GM04504 (cell line): ENCODE measurements around the gene RNLS.
"Not testable (repeated sequence)": the region's sequence is repeated elsewhere in the genome, so short reads cannot be mapped to it uniquely, and the experiment has no call there.

ENCODE experiments used
- DNase-seq: peaks from one replicate; pipeline ENCODE4 v3.0.0-alpha.2; 2012; ENCODE audit warnings: low read depth

Gene RNLS

DNA sequence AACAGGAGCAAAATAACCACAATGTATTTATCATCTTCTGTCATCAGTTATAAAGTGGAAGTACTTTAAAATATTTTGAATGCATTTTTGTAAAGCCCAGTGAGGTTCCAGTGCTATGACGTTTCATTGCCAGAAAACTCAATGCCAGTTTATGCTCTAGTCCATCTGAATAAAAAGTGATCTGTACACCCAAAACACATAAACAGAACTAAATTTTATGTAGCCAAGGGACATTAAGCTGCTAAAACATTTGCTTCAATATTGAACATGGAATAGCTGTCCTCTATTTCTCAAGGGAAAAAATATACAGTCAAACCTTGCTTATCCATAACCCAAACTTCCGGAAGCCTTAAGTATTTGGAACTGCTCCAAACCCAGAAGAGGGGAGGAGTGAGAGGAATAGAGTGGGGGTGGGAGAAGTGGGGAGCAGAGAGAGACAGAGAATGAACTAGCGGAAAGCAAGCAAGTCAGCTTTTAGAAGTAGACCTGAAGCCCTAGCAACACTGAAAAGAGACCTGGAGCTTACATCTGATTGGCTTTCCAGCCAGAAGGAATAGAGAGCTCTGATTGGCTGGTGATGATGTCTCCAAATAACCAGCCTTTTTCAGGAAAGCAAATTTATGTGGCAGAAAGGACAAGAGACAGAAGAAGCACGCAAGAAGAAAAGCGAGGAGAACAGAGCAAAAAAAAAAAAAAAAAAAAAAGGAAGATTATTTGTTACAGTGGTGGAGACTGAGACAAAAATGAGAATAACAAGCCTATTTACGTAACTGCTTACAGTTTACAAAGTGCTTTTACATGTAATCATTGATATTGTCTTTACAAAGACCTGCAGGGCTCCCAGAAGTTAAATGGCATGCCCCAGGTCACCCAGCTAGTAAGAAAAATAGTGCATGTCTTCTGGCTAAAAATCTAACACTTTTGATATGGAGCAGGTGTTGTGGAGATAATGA is 196.0 kb downstream of the RNLS start:
- DNase-seq, result peak; percentile 35

DNA sequence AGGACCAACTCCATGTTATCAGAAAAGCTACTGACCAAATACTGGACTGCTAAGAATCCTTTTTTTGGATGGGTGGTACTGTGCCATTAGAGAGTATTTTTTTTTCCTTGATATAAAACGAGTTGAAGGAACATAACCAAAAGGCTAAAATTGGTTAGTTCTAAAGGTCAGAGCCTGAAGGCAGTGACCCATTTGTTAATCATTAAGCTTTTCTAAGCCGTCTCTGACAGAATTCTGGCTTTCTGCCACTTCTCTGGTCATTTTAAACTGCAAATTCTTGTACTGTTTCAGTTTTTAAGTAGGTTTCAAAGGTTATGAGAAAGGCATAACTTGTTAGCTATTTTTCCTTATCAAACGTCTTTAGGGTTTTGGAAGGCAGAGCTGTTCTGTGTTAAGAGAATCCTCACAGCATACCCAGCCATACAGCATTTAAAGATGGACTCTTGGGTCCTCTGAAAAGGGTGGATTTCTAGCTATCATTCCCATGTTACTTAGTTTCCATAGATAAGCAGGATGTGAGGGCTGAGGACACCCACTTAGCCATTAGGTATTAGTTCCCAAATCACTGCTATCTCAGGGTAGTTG is 196.8 kb downstream of the RNLS start:
- no peak for DNase-seq

DNA sequence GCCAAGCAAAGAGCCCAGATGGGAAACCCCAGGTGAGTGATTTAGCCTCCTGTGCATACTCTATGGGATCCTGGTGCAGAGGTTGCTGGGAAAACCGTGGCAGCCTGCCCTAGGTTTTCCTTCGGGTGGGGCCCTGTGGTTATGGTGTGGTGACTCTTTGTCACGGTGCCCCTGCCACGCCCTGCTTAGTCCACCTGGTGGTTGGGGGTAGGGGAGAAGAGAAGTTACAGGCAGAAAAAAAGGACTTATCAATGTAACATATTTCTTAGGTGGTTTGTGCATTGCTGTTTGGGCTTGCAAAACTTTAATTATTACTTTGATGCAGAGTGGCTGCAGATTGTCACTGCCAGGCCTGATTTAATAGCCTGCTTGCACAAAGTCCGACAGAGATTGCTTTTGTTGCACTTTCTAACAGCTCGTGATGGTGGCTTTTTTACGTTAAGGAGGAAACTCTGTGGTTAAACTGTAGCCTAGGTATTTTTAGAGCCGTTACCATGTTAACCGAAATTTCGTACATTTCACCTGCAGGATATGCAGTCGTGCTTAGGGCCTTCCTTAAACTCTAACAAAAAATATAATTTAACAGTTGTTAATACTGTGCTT is 197.4 kb downstream of the RNLS start:
- no peak for DNase-seq

DNA sequence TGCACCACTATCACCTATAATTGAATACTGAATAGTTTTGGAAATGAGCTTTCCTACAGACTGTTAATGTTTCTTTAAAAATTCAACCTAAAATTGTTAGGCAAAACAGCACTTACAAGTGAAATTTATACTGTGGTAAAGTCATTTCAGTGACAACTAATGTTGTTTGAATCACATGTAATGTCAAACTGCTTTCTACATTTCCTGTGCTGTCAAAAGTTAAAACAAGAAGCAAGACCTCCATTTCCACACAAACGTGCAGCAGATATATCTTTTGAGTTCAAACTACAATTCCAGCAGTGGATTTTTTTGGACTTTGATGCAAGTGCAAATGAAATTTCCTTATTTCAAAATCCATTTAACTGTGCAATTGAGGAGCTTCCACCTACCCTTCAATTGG is 199.8 kb downstream of the RNLS start:
- no peak for DNase-seq

DNA sequence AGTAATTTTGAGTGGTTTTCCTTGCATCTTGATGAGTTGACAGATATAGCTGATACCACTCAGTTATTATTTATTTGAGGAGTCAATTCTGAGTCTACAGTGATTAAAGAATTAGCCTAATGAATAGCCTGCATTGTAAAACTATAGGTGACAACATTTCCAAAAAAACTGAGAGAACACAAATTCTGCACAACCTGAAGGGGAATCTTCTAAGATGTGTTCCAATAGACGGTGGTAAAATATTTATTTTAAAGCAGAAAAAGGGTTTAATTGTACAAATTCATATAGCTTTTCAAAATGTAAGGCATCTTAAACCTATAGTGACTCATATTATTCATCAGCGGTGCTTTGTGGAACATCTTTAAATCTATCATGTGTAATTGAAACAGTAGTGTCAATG is 200.4 kb downstream of the RNLS start:
- DNase-seq, result no peak

DNA sequence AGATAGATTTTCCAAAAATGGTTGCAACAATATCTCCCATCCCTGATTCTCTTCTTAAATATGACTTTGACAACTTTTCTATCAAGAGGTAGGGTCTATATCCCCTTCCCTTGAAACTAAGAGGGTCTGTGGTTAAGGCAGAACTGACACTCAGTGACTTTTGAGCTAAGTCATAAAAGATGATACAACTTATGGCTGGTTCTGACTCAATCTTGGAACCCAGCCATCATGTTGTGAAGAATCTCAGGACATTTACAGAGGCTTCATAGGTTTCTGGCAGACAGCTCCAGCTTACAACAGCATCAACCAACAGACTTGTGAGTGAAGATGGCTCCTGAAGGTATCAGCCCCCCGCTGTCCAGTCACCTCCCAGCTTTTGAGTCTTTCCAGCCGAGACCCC is 203.5 kb downstream of the RNLS start:
- peak; percentile 54 for DNase-seq

DNA sequence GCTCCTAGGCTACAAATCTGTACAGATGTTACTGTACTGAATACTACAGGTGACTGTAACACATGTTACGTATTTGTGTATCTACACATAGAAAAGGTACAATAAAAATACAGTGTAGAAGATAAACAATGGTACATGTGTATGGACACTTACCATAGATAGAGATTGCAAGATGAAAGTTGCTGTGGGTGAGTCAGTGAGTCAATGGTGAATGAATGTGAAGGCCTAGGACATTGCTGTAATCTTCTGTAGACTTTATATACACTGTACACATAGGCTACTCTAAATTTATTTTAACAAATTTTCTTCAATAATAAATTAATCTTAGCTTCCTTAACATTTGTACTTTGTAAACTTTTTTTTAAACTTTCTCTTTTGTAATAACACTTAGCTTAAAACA is 205.6 kb downstream of the RNLS start:
- DNase-seq, result no peak

DNA sequence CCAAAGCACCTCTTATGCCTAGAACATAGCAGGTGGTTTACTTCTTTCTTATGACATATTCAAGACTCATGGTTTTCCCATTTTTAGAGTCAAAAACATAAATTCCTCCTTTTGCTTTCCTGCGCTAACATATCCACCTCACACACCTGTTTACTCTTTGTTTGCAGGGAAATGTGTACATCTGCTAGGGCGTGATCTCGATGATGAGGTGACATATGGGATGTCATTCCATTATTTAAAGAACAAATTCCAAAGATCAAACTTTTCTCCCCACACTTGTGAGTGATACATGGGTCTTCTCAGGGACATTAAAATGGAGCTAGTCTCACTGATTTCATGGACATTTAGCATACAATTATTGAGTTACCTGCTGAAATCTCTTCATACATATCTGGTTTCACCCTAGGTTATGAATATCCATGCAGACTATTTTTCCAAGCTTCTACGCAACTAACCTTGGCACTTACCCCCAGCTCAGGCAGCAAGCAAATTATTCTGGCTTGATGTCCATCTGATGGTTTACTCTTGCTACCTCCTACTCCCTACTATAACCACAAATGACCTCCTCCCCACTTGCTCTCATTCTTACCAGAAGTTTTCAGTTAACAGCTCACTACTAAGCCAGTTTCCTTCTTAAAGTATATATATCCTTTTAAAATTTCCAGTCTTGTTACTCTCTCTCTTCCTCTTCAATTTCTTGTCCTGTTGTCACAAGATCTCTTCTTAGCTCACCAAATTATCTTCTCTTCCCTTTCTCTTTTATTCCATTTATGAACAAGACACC is 208.5 kb downstream of the RNLS start:
- DNase-seq, result no peak

DNA sequence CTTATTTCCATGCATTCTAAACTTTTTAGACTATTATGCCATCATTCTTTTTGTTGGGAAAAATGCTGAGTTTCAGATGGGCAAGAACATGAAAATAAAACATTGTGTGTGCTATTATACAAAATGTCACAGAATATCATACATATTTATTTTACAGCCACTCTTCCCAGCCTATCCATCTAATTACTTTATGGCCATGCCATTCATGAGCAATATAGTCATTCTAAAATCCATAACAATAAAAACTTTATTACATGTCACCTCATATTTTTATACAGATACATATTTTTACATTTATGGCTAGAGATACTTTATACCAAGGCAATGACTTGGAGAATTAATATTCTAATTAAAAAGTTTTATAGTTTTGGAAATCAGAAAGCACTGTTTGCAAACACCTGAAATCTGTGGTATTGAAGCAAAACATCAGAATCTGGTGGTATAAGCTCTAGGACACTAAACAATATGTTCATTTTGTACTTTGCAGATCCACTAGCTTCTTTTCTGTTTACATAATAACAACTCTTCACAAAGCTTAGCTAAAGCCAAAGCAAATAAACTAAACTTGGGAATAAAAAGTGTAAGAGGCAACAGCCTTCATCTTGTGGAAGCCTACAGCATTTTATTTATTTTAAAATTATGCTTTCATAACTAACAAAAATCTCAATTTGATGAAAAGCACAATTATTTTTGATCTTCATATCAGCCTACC is 210.1 kb downstream of the RNLS start:
- no peak for DNase-seq

DNA sequence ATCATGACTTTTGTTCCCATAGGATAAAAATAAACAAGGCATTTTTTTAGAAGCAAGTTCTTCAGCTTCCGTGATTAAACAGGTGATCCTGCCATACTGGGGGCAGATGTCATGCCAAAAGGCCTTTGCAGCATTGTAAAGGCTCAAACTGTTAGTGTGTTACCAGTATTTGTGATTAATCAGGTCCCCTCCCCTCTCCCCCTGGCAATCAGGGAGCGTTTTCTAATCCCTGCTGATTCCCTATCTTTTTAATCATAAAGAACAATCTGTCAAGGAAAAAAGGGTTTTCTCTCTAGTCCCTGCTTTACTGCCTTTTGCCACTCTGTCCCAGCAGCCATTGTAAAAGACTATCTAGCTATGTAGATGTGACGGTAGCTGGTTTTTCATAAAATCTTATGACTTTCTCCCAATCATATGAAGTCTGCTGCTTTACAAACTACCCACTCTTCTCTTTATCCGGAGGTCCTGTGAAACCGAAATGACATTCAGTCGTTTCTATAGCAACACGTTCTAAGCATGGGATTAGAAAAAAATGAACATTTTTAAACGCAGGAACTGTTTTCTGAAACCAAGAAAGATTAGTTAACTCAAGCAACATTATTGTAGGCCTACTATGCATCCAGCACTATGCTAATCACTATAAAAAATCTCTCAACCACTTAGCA is 210.9 kb downstream of the RNLS start:
- DNase-seq, result no peak

DNA sequence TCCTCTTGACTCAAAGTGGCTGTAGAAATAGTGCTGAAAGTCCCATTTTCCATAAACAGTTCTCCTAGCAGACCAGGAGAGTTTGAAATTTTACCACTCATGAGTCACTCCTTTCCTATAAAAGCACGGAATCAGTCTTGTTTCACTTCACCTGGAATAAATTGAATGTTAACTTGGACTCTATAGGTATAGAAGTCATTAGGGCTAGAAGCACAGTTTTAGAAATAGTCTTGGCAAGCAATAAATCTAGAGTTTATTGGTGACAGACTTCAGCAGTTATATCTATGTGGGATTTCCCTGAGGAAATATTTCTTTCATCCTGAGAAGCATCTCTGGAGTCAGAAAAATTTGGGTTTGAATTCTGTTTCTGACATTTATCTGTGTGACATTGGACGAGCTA is 212.4 kb downstream of the RNLS start:
- no peak for DNase-seq

DNA sequence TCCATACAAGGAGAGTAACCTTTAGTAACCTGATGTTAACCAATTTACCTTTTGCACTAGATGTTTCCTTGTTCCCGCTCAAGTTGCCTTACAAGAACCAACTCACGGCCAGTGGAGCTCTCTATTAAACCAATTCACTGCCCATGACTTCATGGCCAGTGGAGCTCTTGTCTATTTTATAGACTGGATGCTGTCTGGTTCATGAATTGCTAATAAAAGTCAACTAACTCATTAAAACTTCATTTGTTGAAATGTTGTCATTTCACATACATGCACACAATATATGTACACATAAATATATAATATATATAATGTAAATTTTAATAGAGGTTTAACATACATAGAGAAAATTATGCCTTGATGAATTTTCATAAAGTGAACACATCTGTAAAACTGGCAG is 216.3 kb downstream of the RNLS start:
- no peak for DNase-seq

DNA sequence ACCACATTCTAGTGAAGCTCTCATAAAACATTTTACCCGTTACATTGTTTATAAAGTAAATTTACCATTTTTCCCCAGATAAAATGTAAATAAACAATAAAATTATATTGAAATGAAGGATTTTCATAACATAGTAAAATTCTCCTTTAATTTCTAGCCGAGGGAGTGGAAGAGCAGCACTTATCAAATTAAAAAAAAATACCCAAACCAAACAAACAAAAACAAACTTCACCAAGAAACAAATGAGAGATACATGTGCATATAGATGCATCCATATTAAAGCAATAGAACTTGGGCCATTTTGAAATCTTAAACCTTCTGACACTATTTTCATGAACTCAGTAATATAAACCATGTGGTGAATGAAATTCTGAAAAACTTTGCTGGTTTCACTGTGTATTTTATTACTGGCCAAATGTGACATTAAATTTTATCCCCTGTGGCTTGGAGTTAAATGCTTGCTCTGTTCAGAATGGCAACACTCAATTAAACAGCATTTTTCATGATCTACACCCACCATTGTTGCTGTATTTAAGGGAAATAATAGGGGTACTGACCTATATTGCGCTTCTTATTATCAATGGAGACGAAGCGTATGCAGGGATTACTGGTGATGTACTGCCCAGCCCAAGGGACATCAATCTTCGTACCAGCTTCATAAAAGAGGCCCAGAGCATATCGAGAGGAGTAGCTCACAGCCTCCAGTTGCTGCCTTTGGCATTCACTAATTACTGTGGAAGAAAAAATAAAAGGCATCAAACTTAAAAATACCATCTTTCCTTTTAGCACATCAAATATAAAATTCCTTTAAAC is 220.9 kb downstream of the RNLS start:
- DNase-seq, result no peak

DNA sequence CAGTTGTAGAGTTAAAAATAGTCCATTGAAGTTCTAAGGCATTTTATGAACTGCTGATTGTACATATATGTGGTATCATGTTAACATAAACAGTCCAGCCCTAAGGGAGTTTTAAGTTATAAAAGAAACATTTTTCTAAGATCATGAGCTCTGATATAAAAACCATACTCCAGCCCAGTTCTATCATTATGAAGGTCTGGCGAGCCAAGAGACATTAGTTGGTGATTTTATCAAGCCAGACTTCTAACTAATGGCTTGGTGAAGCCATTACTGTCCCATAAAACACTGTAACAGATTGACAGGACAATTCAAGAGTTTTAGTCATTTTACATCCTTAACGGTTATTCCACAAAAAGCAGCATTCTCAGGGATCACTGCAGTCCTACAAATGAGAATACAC is 221.6 kb downstream of the RNLS start:
- DNase-seq, result no peak

DNA sequence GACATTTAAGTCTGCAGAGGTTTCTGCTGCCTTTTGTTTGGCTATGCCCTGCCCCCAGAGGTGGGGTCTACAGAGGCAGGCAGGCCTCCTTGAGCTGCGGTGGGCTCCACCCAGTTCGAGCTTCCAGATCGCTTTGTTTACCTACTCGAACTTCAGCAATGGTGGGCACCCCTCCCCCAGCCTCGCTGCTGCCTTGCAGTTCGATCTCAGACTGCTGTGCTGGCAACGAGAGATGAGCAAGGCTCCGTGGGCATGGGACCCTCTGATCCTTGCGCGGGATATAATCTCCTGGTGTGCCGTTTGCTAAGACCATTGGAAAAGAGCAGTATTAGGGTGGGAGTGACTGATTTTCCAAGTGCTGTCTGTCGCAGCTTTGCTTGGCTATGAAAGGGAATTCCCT is 227.4 kb downstream of the RNLS start:
- DNase-seq, result not testable (repeated sequence)

DNA sequence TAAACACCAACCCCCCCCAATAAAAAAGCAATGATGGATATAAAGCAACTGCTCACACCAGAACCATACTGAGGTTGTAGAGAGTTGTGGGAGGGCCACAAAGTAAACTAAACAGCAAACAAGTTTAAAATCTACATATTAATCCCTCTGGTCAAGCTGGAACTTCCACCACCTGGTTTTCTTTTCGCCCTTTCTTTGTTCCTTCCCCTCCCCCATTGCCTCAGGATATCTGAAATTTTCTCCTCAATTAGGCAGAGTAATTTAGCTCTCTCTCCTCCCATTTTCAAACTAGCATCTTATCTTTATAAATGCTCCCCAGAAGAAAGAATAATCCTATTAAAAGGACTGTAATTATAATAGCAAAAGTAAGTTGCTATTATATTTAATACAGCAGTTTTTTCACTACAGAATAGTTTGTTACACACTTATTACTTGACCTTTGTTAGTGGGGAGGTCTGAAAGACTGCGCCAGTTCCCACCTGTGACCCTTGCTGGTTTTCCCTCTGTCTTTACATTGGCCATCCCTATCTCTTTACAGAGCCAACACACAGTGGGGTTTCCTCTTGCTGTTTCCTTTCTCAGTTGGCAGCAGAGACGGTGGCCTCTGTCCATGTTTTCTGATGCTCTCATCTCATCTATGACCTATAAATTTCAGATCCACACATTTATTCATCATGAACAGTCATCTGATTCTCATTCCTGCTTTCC is 235.4 kb downstream of the RNLS start:
- DNase-seq, result no peak

DNA sequence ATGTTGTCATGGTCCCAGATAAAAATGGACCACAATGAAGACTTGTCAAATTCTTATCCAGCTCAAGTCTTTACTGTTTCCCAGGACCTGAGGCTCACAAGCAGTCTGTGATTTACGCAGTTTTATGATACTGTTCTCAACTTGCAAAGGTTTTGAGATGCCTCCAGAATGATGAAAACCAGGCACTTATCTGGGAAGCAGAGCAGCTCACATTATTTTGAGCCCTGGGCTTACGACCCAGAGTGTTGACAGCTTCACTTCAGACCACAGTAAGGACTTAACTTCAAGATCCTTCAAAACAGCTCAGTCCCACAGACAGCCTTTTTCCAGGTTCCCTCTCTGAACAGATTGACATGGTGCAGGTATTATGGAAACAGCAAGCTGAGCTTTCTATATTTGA is 236.1 kb downstream of the RNLS start:
- no peak for DNase-seq

DNA sequence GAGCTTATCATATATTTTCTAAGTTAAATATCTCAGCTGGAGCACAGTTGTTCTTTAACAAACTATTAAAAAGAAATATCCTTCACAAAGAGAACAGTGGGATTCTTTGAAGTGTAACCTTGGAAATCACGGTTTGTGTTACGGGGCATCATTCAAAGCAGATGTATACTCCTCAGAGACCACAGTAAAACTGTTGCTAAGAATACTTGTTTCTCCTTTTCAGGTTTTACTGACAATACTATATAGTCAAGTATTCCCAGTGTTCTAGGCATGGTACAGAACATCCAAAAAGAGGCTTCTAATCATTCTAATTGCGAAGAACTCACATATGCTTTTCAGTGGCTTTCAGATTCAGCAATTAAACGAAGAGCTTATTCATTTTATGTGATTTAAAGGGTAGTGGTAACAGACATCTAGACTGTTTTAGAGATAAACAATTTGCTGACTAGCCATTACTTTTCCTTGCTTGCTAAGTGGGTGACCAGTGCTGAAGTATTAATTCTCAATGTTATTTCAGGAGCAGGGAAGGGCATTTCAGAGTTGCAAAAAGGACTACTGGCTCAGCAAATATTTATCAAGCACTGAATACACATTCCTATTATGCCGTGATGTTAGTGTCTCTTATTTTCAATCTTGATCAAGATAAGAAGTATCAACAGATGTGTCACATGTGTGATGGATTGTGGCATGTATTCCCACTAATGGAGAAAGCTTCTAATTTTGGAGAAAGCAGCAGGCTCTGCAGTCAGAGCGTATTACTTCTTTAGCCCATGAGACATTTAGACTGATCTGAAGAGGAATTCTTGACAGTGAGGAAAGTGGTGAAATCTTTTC is 236.8 kb downstream of the RNLS start:
- DNase-seq, result no peak
